ENCODE results near the gene ITIH5. TPM values are rescaled to one million over a fixed set of nuclear protein-coding genes. Genes with fewer than 3 reads are reported as not detected.

ITIH5 gene
- total RNA-seq, 6 experiments from 2014 or later = 0.20 to 0.62 (median 0.48) TPM

DNA sequence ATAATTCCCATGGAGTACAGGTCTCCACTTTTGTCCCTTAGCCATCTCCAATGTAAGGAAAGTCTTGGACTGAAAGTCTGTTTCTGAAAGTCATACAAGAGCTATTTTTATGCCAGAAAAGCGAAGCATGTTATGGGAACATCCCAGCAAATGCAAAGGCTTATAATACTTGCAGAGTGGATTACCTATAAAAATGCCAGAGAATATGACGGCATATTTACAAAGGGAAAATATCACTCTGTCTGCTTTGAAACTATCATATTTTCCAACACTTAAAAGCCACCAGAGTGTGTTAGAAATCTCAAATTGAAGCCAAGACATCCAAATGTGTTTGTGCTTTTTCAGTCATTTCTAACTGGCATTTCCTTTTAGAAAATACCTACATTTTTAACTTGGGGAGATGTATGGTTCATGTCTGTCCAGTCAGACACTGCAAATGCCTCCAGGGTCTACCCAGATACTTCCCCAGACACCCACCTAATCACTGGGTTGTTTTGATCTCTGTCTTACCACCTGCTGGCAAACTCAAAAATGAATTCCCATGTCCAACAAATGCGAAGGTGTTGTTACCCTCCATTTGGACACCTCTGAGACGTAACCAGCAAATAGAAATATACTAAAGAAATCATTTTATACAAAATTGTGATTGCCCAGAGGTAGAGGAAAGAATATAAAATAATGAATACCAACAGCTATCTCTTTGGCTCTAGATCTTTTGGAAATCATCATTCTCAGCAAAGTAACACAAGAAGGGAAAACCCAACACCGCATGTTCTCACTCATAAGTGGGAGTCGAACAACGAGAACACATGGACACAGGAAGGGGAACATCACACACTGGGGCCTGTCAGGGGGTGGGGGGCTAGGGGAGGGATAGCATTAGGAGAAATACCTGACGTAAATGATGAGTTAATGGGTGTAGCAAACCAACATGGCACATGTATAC is 37.6 kb upstream of the ITIH5 start:
- H3K4me3 ChIP-seq = peak overlapping the region; percentile 36 to 62 (median 53)
- peaks cover 0 to 61% (median 15%) of the 10 kb centered on the region in 4 donors for H3K4me1 ChIP-seq
- H3K27ac ChIP-seq = peak overlapping the region; percentile 51 to 87 (median 61)

DNA sequence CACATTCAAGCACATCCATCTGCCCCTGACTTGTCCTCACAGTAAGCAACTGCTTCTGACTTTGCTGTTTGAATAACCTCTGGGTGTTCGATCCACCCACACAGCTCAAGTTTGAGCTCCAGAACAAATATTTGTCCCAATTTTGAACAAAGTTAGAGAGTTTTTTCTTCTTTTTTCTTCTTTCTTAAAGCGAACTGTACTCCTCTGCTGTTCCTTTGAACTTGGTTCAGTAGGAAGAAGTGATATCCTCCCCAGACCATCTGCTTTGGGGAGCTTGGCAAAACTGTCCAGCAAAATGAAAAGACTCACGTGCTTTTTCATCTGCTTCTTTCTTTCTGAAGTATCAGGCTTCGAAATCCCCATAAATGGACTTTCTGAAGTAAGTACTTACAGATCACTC is 36.4 kb upstream of the ITIH5 start, which contains the start of gene ITIH2:
Gene ITIH2 (plus strand): TSS at position 177 of the 400 bp plus-strand sequence. CDS start 119 bp downstream, at position 296.
- no peak for DNase-seq
- TF ChIP-seq POLR2A (IDR thresholded peaks at IDR 0.05) = peak; percentile 27
- TF ChIP-seq, protein P1, sequence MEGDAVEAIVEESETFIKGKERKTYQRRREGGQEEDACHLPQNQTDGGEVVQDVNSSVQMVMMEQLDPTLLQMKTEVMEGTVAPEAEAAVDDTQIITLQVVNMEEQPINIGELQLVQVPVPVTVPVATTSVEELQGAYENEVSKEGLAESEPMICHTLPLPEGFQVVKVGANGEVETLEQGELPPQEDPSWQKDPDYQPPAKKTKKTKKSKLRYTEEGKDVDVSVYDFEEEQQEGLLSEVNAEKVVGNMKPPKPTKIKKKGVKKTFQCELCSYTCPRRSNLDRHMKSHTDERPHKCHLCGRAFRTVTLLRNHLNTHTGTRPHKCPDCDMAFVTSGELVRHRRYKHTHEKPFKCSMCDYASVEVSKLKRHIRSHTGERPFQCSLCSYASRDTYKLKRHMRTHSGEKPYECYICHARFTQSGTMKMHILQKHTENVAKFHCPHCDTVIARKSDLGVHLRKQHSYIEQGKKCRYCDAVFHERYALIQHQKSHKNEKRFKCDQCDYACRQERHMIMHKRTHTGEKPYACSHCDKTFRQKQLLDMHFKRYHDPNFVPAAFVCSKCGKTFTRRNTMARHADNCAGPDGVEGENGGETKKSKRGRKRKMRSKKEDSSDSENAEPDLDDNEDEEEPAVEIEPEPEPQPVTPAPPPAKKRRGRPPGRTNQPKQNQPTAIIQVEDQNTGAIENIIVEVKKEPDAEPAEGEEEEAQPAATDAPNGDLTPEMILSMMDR (IDR thresholded peaks at IDR 0.05) = no peak
- WGBS (ENCODE audit: insufficient coverage, low coverage, low lambda C conversion rate, missing lambda C conversion rate) = 30% methylated on average over 4 of the region's 4 CpGs
- no peaks in the 10 kb centered on the region for H3K9me3 ChIP-seq
- H3K36me3 ChIP-seq = no peaks in the 10 kb centered on the region
- intact Hi-C loops (cut with DNase I) = no loop called here
- peak; percentile 41 to 66 (median 62) for ATAC-seq
- H3K4me1 ChIP-seq = peaks cover 0 to 55% (median 10%) of the 10 kb centered on the region in 4 donors
- peak within 1 kb of the TSS; percentile 51 to 87 (median 61) for H3K27ac ChIP-seq
- H3K27me3 ChIP-seq = no peaks in the 10 kb centered on the region
- H3K4me3 ChIP-seq = peak within 1 kb of the TSS; percentile 36 to 62 (median 53)

More for the DNA sequence above, 37.6 kb upstream of the ITIH5 start:
- Histone ChIP-seq H3K27me3 (no peaks in the 10 kb centered on the region), H3K36me3 (peaks cover 0 to 2% (median 0%) of the 10 kb centered on the region in 4 donors), H3K9me3 (no peaks in the 10 kb centered on the region)
- ATAC-seq = no peak
- no peak for DNase-seq
- intact Hi-C loops (cut with DNase I) = no loop called here
- TF ChIP-seq, protein P1 (IDR thresholded peaks at IDR 0.05) = no peak
- TF ChIP-seq POLR2A (IDR thresholded peaks at IDR 0.05) = no peak
- WGBS (ENCODE audit: insufficient coverage, low coverage, low lambda C conversion rate, missing lambda C conversion rate) = 23% methylated on average over 8 of the region's 8 CpGs

DNA sequence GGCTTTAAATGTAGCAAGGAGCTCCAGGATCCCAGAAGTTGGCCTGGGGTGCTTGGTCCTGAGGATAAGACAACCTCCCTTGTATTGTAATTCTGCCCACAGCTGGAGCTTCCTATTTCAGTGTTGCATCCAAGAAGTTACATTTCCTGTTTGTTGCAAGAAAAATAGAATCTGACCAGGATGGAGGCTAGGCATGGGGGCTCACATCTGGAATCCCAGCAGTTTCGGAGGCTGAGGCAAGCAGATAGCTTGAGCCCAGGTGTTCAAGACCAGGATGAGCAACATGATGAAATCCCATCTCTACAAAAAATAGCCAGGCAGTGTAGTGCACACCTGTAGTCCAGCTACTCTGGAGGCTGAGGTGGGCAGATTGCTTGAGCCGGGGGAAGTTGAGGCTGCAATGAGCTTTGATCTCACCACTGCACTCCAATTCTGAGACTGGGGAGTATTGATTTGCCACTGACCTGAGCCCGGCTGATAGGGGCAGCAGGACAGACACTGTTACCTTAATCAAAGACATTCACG is 35.6 kb upstream of the ITIH5 start:
- intact Hi-C loops (cut with DNase I) = no loop called here
- ATAC-seq (peak in 3 of 4 donors; percentile 8 to 19 (median 9)), DNase-seq (no peak)
- Histone ChIP-seq H3K4me1 (peaks cover 0 to 55% (median 12%) of the 10 kb centered on the region in 4 donors), H3K9me3 (no peaks in the 10 kb centered on the region), H3K4me3 (peak overlapping the region in 2 of 3 donors; percentile 53 to 62), H3K36me3 (no peaks in the 10 kb centered on the region), H3K27me3 (no peaks in the 10 kb centered on the region), H3K27ac (peak overlapping the region in 1 of 3 donors; percentile 87)
- TF ChIP-seq, protein P1 (IDR thresholded peaks at IDR 0.05) = no peak
- no peak for TF ChIP-seq POLR2A (IDR thresholded peaks at IDR 0.05)
- 38% methylated on average over 2 of the region's 4 CpGs for WGBS (ENCODE audit: insufficient coverage, low coverage, low lambda C conversion rate, missing lambda C conversion rate)

DNA sequence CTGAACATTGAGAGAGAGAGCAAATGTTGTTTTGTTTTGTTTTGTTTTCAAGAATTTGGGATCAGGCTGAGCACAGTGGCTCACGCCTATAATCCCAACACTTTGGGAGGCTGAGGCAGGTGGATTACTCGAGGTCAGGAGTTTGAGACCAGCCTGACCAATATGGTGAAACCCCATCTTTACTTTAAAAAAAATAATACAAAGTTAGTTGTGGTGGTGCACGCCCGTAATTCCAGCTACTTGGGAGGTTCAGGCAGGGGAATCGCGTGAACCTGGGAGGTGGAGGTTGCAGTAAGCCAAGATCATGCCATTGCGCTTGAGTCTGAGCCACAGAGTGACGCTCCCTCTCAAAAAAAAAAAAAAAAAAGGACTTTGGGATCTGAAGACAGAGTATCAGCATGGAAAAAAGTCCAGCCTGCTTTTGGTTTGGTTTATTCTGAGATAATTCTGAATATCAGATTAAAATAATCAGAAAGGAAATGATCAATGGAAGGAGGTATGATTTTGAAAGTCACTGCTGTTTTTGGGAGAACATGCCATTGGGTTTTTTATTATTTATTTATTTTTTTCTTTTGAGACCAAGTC is 34.5 kb upstream of the ITIH5 start:
- Histone ChIP-seq H3K9me3 (no peaks in the 10 kb centered on the region), H3K4me3 (no peak overlapping the region), H3K36me3 (no peaks in the 10 kb centered on the region), H3K27ac (peak overlapping the region; percentile 8 to 87 (median 17)), H3K4me1 (peaks cover 0 to 55% (median 17%) of the 10 kb centered on the region in 4 donors), H3K27me3 (no peaks in the 10 kb centered on the region)
- intact Hi-C loops (cut with DNase I) = no loop called here
- DNase-seq (no peak), ATAC-seq (peak in 1 of 4 donors; percentile 8)
- 55% methylated on average over 5 of the region's 8 CpGs for WGBS (ENCODE audit: insufficient coverage, low coverage, low lambda C conversion rate, missing lambda C conversion rate)
- TF ChIP-seq, protein P1 (IDR thresholded peaks at IDR 0.05) = no peak
- no peak for TF ChIP-seq POLR2A (IDR thresholded peaks at IDR 0.05)
